AG10803 (cell line): Measurements from ENCODE around the gene AFG1L.
A peak's percentile ranks its signal among the peaks of the same experiment; 100 is the strongest.
"Not testable (repeated sequence)": the region's sequence is repeated elsewhere in the genome, so short reads cannot be mapped to it uniquely, and the experiment has no call there.

Source experiments
- DNase-seq: peaks from one replicate; pipeline ENCODE4 v3.0.0; 2010; ENCODE audit warnings: low read depth
- H3K4me3 ChIP-seq: 2 replicates; pipeline ENCODE4 v1.5.1; 2011; ENCODE audit warnings: mild to moderate bottlenecking, low read length, control low read depth
- TF ChIP-seq, protein P1 (sequence below): conservative IDR thresholded peaks from 2 replicates; pipeline ENCODE4 v1.5.1; 2011; ENCODE audit warnings: mild to moderate bottlenecking, low read length, control low read depth, inconsistent platforms

The AFG1L gene

GRCh38 chr6:108556866-108557493 is 262.1 kb downstream of the AFG1L start:
- DNase-seq = peak; percentile 34
- TF ChIP-seq, protein P1, sequence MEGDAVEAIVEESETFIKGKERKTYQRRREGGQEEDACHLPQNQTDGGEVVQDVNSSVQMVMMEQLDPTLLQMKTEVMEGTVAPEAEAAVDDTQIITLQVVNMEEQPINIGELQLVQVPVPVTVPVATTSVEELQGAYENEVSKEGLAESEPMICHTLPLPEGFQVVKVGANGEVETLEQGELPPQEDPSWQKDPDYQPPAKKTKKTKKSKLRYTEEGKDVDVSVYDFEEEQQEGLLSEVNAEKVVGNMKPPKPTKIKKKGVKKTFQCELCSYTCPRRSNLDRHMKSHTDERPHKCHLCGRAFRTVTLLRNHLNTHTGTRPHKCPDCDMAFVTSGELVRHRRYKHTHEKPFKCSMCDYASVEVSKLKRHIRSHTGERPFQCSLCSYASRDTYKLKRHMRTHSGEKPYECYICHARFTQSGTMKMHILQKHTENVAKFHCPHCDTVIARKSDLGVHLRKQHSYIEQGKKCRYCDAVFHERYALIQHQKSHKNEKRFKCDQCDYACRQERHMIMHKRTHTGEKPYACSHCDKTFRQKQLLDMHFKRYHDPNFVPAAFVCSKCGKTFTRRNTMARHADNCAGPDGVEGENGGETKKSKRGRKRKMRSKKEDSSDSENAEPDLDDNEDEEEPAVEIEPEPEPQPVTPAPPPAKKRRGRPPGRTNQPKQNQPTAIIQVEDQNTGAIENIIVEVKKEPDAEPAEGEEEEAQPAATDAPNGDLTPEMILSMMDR = no peak
- peak overlapping the region; percentile 89 for H3K4me3 ChIP-seq

GRCh38 chr6:108557494-108558371 is 262.9 kb downstream of the AFG1L start:
- DNase-seq = peak; percentile 71
- peak overlapping the region; percentile 89 for H3K4me3 ChIP-seq
- TF ChIP-seq, protein P1 = no peak

GRCh38 chr6:108558372-108559096 is 263.7 kb downstream of the AFG1L start:
- DNase-seq = peak; percentile 99
- TF ChIP-seq, protein P1 = no peak
- peak overlapping the region; percentile 89 for H3K4me3 ChIP-seq

DNA sequence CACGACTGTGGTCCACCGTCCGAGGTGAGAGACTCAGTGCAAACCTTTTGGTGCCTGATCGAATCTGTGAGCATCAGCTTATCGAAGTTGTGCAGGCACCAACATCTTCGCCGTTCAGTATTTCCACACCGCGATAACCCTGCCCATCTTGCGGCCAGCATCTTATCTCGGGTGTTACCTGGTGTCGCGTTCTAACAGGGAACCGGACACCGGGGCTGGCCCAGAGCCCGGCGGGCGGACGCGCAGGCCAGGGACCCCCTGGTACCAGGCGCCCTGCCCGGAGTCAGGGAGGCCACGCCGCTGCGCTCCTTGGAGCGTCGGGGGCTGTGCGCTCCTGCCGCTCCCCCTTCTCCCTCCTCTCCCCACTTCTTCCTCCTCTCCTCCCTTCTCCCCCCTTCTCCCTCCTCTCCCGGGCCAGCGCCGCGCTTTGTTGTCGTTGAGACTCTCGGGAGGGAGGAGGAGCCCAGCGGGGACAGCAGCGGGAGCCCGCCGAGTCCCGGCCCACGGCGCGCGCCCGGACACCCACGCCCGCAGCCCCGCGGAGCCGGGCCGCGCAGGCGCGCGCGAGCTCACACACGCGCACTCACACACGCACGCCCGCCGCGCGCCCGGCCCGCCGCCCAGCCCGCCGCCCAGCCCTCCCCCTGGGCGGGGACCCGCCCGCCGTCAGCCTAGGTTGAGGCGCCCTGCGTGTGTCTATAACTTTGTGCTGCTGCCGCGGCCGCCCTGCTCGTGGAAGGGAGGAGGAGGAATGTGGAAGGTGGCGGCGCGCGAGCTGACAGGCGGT is 264.4 kb downstream of the AFG1L start:
- peak overlapping the region; percentile 81 for H3K4me3 ChIP-seq
- DNase-seq = peak; percentile 91
- TF ChIP-seq, protein P1 = no peak

DNA sequence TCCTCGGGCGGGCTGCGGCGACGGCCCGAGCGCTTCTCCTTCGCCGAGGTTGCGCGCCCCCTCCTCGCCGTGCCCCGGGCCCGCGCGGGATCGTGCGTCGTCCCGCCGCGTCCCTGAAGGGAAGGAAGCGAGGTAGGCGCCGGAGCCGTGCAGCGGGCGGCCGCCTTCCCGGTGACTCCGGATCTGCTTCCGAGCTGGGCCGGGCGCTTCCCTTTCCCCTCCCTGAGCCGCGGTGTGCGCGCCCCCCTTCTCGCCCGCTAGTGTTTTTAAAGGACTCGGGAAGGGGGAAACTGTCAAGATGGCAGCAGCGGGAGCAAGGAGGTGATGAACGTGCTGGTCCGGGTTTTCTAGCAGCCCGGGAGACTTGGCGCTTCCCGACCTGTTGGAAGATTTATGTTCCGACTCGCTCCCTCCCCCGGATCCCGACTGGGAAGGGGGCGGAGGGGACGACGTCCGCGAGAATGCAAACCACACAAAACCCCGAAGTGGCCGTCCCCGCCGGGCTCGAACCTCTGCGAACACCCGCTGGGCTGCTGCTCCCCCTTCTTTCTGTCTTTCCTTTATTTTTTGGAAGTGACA is 265.1 kb downstream of the AFG1L start:
- H3K4me3 ChIP-seq = peak overlapping the region; percentile 81
- TF ChIP-seq, protein P1 = no peak
- DNase-seq = peak; percentile 81

- TF ChIP-seq, protein P1 = no peak
These were observed 265.8 kb downstream of the AFG1L start, which contains the start of gene FOXO3 for GRCh38 chr6:108560463-108561308. Gene FOXO3 (plus strand): TSS chr6:108560917. CDS start chr6:108561209, 292 bp downstream.

DNA sequence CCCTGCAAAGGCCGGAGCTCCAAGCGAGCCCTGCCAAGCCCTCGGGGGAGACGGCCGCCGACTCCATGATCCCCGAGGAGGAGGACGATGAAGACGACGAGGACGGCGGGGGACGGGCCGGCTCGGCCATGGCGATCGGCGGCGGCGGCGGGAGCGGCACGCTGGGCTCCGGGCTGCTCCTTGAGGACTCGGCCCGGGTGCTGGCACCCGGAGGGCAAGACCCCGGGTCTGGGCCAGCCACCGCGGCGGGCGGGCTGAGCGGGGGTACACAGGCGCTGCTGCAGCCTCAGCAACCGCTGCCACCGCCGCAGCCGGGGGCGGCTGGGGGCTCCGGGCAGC is 266.4 kb downstream of the AFG1L start:
- H3K4me3 ChIP-seq = peak overlapping the region; percentile 89
- DNase-seq = not testable (repeated sequence)

More at GRCh38 chr6:108560463-108561308, 265.8 kb downstream of the AFG1L start, which contains the start of gene FOXO3:
- peak; percentile 85 for DNase-seq
- peak within 1 kb of the TSS; percentile 89 for H3K4me3 ChIP-seq
